AG08395 (cell line): Measurements from ENCODE around the gene MTUS2.

Experiments
- DNase-seq: peaks from one replicate; pipeline ENCODE4 v3.0.0; 2012; ENCODE audit warnings: mixed read lengths, low spot score

Gene MTUS2

GRCh38 chr13:29108068-29108786 is 288.1 kb downstream of the MTUS2 start:
- DNase-seq = no peak

- no peak for DNase-seq
These were observed 289.8 kb downstream of the MTUS2 start for GRCh38 chr13:29109987-29110386.

- no peak for DNase-seq
These were observed 291.3 kb downstream of the MTUS2 start for GRCh38 chr13:29111446-29111845.

GRCh38 chr13:29115842-29116241 is 295.7 kb downstream of the MTUS2 start:
- DNase-seq = no peak

GRCh38 chr13:29117663-29118062 is 297.5 kb downstream of the MTUS2 start:
- no peak for DNase-seq

GRCh38 chr13:29118471-29118870 is 298.3 kb downstream of the MTUS2 start:
- DNase-seq = no peak

GRCh38 chr13:29125191-29125933 is 305.2 kb downstream of the MTUS2 start:
- no peak for DNase-seq

- no peak for DNase-seq
These were observed 305.8 kb downstream of the MTUS2 start for GRCh38 chr13:29125934-29126424.

- DNase-seq = no peak
These were observed 309.5 kb downstream of the MTUS2 start for GRCh38 chr13:29129616-29130015.

GRCh38 chr13:29131159-29131558 is 311.0 kb downstream of the MTUS2 start:
- no peak for DNase-seq

- no peak for DNase-seq
These were observed 311.9 kb downstream of the MTUS2 start for GRCh38 chr13:29131881-29132668.

GRCh38 chr13:29136341-29136740 is 316.2 kb downstream of the MTUS2 start:
- DNase-seq = no peak

- no peak for DNase-seq
These were observed 316.9 kb downstream of the MTUS2 start for GRCh38 chr13:29137016-29137415.

- no peak for DNase-seq
These were observed 317.9 kb downstream of the MTUS2 start for GRCh38 chr13:29137995-29138394.

- no peak for DNase-seq
These were observed 320.1 kb downstream of the MTUS2 start for GRCh38 chr13:29140277-29140676.

- DNase-seq = no peak
These were observed 323.7 kb downstream of the MTUS2 start for GRCh38 chr13:29143847-29144246.

GRCh38 chr13:29154390-29154789 is 334.3 kb downstream of the MTUS2 start:
- no peak for DNase-seq

- DNase-seq = no peak
These were observed 336.0 kb downstream of the MTUS2 start for GRCh38 chr13:29156136-29156535.

- DNase-seq = no peak
These were observed 339.7 kb downstream of the MTUS2 start for GRCh38 chr13:29159871-29160270.

- no peak for DNase-seq
These were observed 340.7 kb downstream of the MTUS2 start for GRCh38 chr13:29160862-29161261.

GRCh38 chr13:29161676-29162075 is 341.5 kb downstream of the MTUS2 start:
- no peak for DNase-seq

- no peak for DNase-seq
These were observed 342.6 kb downstream of the MTUS2 start for GRCh38 chr13:29162638-29163235.
